ELR (cell line): ENCODE results near the gene ZNF219.
A peak's percentile ranks its signal among the peaks of the same experiment; 100 is the strongest.

ENCODE experiments used
- DNase-seq: peaks from one replicate; pipeline ENCODE4 v3.0.0-alpha.2; 2015; ENCODE audit warnings: low read depth

The ZNF219 gene

GRCh38 chr14:21102521-21103410 is 4.3 kb upstream of the ZNF219 start:
- DNase-seq = no peak

GRCh38 chr14:21101802-21102413 is 3.5 kb upstream of the ZNF219 start:
- DNase-seq = no peak

- DNase-seq = no peak
Measured at GRCh38 chr14:21100931-21101330, 2.5 kb upstream of the ZNF219 start, which contains the start of gene TMEM253. Gene TMEM253, plus strand, starts transcription at chr14:21101066. Its CDS starts 278 bp downstream, at chr14:21101344.

DNA sequence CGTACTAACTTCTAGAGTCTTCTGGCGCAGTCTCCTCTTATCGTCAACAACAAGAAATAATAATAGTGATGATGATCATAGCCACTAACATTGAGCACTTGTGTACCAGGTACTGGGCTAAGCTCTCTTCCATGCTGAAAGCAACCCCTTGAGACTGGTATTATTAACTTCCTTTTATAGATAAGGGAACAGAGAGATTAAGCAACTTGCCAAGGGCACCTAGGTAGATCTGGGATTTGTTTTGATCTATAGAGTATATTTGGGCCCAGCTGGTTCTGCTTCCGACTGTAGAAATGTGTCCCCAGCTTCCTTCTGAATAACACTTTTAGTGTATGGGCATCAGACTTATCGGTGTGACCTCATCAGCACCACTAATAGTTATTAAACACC is 1.1 kb upstream of the ZNF219 start:
- no peak for DNase-seq

GRCh38 chr14:21098892-21099595 is 589 bp upstream of the ZNF219 start:
- no peak for DNase-seq

GRCh38 chr14:21097636-21098075 is 799 bp downstream of the ZNF219 start:
- no peak for DNase-seq

DNA sequence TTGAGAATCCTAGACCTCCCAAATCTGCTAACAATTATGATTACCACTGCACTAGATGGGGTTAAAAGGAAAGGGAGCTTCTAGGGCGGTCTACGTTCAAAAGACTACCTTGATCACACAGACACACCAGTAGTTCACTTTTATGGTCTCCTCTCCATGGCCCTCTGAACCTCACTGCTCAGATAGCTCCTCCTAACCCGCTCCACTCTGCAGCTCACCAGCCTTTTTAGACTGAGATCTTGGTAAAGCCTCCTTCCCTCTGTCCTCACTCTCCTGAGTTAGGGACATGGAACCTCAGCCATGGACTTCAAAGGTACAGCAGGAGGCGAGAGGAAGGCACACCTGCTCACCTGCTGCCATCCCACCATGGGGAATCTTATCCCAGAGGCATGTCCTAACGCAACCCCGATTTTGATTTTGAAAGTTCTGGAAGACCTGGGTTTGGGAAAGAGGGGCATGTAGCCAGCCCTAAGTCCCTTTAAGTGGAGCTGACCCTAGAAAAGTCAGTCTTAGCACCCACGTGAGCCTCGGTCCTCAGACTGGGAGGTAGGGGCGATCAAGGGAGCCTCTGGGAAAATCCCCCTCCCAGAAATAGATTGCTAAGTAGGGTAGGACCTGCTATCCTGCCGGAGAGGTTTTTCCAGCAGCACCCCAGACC is 1.3 kb downstream of the ZNF219 start:
- no peak for DNase-seq

- no peak for DNase-seq
Measured at GRCh38 chr14:21096438-21096837, 2.0 kb downstream of the ZNF219 start.

DNA sequence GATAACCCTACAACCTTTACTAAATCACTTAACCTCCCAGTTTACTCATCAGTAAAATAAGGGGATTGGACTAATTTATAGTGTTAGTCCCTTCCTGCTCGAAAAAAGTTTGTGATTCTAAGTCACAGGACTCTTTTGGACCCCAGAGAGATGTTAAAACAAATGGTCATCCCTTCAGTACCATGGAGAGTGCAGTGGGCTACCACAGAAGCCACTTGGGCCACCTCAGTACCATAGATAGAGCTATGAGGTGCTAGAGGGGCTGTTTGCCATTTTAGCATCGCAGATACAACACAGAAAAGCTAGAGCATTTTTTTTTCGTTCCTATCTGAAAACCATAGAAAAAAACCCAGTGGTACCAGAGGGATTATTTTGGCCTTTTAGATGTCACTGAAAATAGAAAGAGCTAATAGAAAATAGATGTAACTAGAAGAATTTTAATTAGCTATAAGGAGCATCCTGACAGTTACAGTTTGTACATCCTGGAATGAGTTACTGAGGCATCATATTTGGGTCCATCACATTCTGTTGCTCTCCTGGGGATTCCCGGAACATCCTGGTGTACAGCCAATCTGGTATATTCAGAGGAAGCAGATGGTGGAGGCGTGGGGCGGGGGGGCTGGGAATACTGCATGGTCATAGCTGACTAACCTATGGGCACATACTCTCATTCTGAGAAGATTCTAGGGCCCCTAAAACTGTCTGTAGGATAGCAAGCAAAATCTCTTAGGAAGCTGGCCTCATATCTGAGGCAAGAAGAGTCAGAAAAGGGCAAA is 2.8 kb downstream of the ZNF219 start:
- DNase-seq = peak; percentile 37

GRCh38 chr14:21093769-21094681 is 4.4 kb downstream of the ZNF219 start:
- DNase-seq = no peak

- no peak for DNase-seq
Measured at GRCh38 chr14:21093018-21093417, 5.4 kb downstream of the ZNF219 start.

- DNase-seq = peak; percentile 64
Measured at GRCh38 chr14:21092273-21093011, 6.0 kb downstream of the ZNF219 start.

GRCh38 chr14:21091821-21092272 is 6.6 kb downstream of the ZNF219 start:
- no peak for DNase-seq

DNA sequence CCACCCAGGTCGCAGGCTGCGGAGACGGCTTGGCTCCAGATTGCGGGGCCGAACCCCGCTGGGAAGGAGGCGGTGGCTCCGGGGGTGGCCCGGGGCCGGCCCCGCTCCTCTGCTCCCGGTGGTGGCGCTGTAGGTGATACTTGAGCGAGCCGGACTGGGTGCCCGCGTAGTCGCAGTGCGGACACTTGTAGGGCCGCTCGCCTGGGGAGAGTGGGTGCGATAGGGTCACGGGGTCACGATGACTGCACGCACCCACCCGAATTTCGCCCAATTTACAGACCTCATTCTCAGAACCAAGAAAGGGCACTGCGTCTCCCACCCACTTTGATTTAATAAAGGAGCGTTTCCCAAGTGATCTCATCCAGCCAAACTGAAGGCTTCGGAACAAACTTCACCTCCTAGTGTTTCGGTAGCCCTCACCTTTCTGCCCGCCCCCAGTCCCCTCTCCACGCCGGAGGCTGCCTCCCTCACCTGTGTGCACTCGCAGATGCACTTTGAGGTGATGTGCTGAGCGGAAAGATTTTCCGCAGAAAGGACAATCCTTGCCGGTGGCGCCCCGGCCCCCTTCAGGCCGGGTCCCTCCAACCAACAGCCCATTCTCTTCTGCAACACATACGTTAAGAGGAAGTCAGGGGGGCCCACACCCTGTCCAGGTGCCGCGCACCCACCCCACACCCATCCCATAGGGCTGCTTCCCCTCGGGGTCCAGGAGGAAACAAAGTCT is 7.4 kb downstream of the ZNF219 start:
- no peak for DNase-seq

DNA sequence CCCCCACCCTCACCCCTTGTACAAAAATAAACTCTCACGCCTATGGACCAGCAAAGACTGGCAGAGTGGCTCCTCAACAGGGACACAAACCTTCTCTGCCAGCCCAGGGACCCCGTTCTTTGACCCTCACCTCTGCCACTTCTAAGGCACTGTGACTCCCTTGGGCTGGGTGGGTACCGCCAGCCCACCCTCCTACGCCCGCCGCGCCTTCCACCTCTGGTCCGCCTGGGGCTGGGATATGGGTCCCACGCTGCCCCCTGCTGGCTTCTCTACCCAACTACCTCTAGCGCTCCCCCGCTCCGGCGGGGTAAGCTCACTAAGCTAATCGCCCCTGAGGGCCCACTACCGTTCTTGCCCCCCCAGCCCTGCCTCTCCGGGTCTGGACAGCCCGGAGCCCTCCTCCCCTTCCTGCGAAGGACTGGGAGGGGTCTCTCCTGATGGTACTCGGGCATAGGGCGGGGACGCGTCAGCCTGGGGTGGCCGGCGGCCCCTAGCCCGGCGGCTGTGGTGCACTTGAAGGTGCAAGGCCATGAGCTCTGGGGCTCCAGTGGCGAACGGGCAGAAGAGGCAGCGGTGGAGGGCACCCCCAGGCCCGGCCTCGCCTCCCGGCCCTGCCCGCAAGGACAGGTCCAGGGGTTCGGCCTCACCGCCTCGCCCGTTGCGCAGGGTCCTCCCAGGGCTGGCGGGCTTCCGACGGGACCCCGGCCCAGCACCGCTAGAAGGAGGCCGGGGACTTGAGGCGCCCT is 8.1 kb downstream of the ZNF219 start:
- DNase-seq = peak; percentile 20

DNA sequence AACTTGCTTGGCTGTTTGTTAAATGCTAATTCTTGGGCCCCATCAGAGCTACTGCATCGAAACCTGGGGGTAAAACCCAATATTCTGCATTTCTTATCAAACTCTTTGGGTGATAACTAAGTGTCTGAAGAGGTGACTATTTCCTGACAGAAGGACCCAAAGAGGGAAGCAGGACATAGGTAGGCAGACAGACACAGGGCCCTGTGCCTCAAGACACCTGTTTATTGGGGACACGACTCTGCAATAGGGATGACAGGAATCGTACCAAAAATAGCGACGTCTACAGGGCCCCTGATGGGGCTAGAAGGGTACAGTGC is 8.6 kb downstream of the ZNF219 start:
- DNase-seq = no peak

- no peak for DNase-seq
Measured at GRCh38 chr14:21089271-21089670, 9.2 kb downstream of the ZNF219 start.

DNA sequence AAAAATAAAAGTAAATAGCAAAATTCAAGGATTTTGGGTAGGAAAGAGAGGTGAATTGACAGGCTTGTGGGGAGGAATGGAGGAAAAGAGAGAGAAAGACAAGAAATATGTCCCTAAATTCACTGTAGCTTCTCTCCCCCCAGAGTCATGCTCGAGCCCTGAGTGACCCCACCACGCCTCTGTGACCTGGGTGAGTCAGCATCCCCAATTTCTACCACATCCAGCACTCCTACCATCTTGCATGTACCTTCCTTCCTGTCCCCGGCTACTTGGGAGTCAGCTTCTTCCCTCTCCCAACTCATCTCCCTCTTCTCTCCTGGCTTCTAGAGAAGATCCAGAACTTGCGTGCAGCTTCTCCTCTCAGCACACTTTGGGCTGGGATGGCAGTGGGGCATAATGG is 9.8 kb downstream of the ZNF219 start:
- DNase-seq = no peak
